ENCODE data around the gene TNF.
A peak's percentile ranks its signal among the peaks of the same experiment; 100 is the strongest.

Gene TNF

DNA sequence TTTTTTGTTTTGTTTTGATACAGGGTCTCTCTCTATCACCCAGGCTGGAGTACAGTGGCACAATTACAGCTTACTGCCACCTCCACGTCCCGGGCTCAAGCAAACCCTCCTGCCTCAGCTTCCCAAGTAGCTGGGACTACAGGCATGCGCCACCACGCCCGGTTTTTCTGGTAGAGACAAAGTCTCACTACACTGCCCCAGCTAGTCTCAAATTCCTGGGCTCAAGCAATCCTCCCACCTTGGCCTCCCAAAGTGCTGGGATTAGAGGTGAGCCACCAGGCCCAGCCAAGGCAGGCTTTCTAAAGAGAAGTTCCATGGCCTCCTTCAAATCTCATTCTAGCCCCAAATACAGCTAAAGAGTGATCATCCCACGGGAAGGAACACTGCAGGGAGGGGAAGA is 41.4 kb upstream of the TNF start:
- peaks cover 68 to 85% of the 10 kb centered on the region in 2 donors for H3K36me3 ChIP-seq (ENCODE audit: control insufficient read depth in 1 of 2, insufficient read depth in 2 of 2, low read length in 2 of 2)
- H3K27ac ChIP-seq (ENCODE audit: low read length) = no peak overlapping the region
- peaks cover 5 to 8% of the 10 kb centered on the region in 2 donors for H3K4me1 ChIP-seq (ENCODE audit: control insufficient read depth in 1 of 2, insufficient read depth in 2 of 2, low read length in 2 of 2)
- H3K4me3 ChIP-seq (ENCODE audit: low read depth in 1 of 2, low read length in 2 of 2) = no peak overlapping the region
- no peaks in the 10 kb centered on the region for H3K9me3 ChIP-seq (ENCODE audit: control insufficient read depth in 1 of 2, low read length in 2 of 2)
- no peaks in the 10 kb centered on the region for H3K27me3 ChIP-seq (ENCODE audit: low read depth, low read length)

DNA sequence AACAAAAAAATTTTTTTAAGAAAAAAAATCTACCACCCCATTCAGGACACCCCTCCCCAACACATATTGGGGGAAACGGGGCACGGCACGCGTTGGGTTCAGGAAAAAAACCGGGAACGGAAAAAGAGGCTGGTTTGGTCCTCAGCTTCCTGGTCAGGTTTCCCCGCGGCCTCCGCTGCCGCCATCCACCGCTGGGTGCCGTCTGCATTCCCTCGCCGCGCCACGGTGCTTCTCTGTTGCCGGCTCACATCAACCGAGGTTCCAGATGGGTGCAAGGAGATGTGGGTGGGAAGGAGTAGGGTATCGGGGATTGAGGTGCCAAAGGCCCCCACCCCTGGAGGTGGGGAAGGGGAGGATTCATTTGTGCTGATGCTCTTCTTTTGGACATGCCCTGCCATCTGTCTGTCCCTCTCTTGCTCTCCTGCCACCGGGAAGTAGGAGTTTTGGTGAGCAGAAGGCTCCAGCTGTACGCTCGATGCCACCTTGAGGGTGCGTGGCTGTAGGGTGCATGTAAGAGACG is 40.8 kb upstream of the TNF start:
- H3K9me3 ChIP-seq (ENCODE audit: control insufficient read depth in 1 of 2, low read length in 2 of 2) = no peaks in the 10 kb centered on the region
- peaks cover 74 to 89% of the 10 kb centered on the region in 2 donors for H3K36me3 ChIP-seq (ENCODE audit: control insufficient read depth in 1 of 2, insufficient read depth in 2 of 2, low read length in 2 of 2)
- H3K27me3 ChIP-seq (ENCODE audit: low read depth, low read length) = no peaks in the 10 kb centered on the region
- H3K27ac ChIP-seq (ENCODE audit: low read length) = no peak overlapping the region
- H3K4me3 ChIP-seq (ENCODE audit: low read depth in 1 of 2, low read length in 2 of 2) = no peak overlapping the region
- H3K4me1 ChIP-seq (ENCODE audit: control insufficient read depth in 1 of 2, insufficient read depth in 2 of 2, low read length in 2 of 2) = peaks cover 10 to 14% of the 10 kb centered on the region in 2 donors

DNA sequence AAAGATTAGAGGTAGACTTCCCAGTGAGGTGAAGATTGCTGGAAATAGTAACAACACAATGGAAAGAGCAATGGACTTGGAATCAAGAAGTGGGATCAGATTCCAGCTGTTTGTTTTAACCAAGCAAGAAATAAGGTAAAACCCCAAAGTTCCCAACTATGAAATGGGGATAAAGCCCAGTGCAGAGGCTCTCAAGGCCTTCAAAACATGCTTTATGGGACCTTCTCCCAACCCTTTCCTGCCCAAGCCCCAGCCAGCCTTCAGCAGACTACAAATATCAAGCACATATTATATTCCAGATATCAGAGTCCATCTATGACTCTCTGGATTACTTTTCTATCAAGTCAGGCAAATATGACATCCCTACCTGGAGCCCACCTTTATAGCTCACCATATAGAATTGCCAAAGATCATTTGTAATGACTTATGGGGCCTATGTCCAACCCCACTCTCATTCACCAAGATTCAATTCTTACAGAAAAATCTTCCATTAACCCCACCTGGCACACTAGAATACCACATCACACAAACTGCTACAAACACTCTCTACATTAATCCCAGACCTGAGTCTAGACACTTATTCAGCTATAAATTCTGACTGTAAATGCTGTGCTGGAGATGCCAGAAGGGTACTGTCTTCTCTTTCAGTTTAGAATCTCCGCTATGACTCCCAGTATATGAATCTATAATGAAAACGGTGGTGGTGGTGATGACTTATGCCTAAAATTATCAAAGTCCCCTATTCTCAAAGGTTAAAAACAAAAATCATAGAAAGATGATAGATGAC is 39.6 kb upstream of the TNF start:
- Histone ChIP-seq H3K4me1 (ENCODE audit: control insufficient read depth in 1 of 2, insufficient read depth in 2 of 2, low read length in 2 of 2) (peaks cover 20 to 25% of the 10 kb centered on the region in 2 donors), H3K9me3 (ENCODE audit: control insufficient read depth in 1 of 2, low read length in 2 of 2) (no peaks in the 10 kb centered on the region), H3K36me3 (ENCODE audit: control insufficient read depth in 1 of 2, insufficient read depth in 2 of 2, low read length in 2 of 2) (peaks cover 67 to 84% of the 10 kb centered on the region in 2 donors), H3K27ac (ENCODE audit: low read length) (no peak overlapping the region), H3K27me3 (ENCODE audit: low read depth, low read length) (no peaks in the 10 kb centered on the region), H3K4me3 (ENCODE audit: low read depth in 1 of 2, low read length in 2 of 2) (no peak overlapping the region)

DNA sequence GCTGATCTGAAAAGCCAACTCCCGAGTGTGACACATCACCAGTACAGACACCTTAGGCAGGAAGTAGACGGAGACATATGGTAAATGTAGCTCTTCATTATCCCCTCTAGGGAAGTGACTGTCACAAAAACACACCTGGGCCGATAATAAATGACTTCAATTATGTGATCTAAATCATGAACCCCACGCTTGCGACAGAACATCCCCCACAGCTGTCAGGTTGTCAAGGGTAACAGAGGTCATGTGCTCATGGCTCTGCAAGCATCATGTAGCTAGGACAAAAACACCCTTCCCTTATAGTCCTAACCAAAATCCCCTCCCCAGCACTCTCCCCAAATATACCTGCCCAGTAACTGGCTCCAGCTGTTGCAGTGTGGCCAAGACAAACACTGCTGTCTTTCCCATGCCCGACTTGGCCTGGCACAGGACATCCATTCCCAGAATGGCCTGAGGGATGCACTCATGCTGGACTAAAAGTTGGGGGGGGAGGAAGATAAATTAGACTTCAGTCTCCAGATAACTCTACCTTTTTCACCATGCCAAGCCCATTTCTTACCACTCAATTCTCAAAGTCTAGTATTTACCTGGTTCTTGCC is 36.5 kb upstream of the TNF start:
- Histone ChIP-seq H3K4me1 (ENCODE audit: control insufficient read depth in 1 of 2, insufficient read depth in 2 of 2, low read length in 2 of 2) (peaks cover 20 to 29% of the 10 kb centered on the region in 2 donors), H3K27ac (ENCODE audit: low read length) (peak overlapping the region; percentile 35), H3K36me3 (ENCODE audit: control insufficient read depth in 1 of 2, insufficient read depth in 2 of 2, low read length in 2 of 2) (peaks cover 49 to 61% of the 10 kb centered on the region in 2 donors), H3K4me3 (ENCODE audit: low read depth in 1 of 2, low read length in 2 of 2) (peak overlapping the region; percentile 88 to 99), H3K27me3 (ENCODE audit: low read depth, low read length) (no peaks in the 10 kb centered on the region), H3K9me3 (ENCODE audit: control insufficient read depth in 1 of 2, low read length in 2 of 2) (no peaks in the 10 kb centered on the region)

DNA sequence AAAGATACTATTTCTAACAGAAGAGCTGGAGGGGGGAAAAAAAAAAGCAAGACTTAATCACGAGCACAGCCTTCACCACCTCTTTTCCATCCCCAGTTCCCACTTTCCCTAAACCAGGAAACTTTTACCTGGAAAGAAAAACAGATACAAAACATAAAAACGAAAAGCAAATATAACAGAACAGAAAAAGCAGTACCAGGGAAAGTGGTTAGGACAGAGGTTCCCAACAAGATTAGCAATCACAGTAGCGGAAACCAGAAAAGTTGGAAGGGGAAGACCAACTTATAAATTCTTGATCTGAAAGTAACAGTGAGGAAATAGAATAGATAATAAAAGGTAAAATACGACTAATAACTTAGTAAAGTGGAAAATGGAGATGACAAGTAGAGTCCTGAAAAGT is 34.7 kb upstream of the TNF start:
- Histone ChIP-seq H3K27me3 (ENCODE audit: low read depth, low read length) (no peaks in the 10 kb centered on the region), H3K36me3 (ENCODE audit: control insufficient read depth in 1 of 2, insufficient read depth in 2 of 2, low read length in 2 of 2) (peaks cover 32 to 44% of the 10 kb centered on the region in 2 donors), H3K4me3 (ENCODE audit: low read depth in 1 of 2, low read length in 2 of 2) (peak overlapping the region; percentile 88 to 99), H3K4me1 (ENCODE audit: control insufficient read depth in 1 of 2, insufficient read depth in 2 of 2, low read length in 2 of 2) (peaks cover 20 to 29% of the 10 kb centered on the region in 2 donors), H3K27ac (ENCODE audit: low read length) (peak overlapping the region; percentile 100), H3K9me3 (ENCODE audit: control insufficient read depth in 1 of 2, low read length in 2 of 2) (no peaks in the 10 kb centered on the region)

DNA sequence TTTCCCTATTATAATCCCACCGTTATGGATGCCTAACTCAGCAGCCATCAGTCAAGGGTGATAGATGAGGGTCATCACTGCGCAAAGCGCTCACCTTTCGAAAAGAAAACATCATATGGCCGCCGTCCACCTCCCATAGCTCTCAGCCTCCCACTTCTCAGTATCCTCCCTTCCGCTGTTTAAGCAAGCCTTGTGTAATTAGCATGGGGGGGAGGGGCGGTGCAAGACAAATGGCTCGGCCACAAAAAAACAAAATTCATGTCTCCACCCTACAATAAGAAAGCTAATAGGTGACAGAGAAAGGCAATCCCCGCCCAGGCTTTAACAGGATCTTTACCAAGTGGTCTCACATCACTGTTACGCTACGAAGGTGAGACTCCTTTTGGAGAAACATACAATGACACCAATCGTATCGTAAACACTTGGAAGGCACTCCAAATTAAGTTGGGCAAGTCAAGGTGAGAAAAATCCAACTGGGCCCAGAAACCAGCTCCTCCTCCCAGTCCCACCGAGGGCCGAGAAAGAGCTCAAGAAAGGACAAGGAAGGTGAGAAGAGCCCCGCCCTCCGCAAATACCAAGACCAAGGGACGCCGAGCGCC is 34.2 kb upstream of the TNF start:
- peak overlapping the region; percentile 100 for H3K27ac ChIP-seq (ENCODE audit: low read length)
- no peaks in the 10 kb centered on the region for H3K9me3 ChIP-seq (ENCODE audit: control insufficient read depth in 1 of 2, low read length in 2 of 2)
- H3K4me3 ChIP-seq (ENCODE audit: low read depth in 1 of 2, low read length in 2 of 2) = peak overlapping the region; percentile 88 to 99
- H3K4me1 ChIP-seq (ENCODE audit: control insufficient read depth in 1 of 2, insufficient read depth in 2 of 2, low read length in 2 of 2) = peaks cover 20 to 29% of the 10 kb centered on the region in 2 donors
- no peaks in the 10 kb centered on the region for H3K27me3 ChIP-seq (ENCODE audit: low read depth, low read length)
- H3K36me3 ChIP-seq (ENCODE audit: control insufficient read depth in 1 of 2, insufficient read depth in 2 of 2, low read length in 2 of 2) = peaks cover 27 to 39% of the 10 kb centered on the region in 2 donors

DNA sequence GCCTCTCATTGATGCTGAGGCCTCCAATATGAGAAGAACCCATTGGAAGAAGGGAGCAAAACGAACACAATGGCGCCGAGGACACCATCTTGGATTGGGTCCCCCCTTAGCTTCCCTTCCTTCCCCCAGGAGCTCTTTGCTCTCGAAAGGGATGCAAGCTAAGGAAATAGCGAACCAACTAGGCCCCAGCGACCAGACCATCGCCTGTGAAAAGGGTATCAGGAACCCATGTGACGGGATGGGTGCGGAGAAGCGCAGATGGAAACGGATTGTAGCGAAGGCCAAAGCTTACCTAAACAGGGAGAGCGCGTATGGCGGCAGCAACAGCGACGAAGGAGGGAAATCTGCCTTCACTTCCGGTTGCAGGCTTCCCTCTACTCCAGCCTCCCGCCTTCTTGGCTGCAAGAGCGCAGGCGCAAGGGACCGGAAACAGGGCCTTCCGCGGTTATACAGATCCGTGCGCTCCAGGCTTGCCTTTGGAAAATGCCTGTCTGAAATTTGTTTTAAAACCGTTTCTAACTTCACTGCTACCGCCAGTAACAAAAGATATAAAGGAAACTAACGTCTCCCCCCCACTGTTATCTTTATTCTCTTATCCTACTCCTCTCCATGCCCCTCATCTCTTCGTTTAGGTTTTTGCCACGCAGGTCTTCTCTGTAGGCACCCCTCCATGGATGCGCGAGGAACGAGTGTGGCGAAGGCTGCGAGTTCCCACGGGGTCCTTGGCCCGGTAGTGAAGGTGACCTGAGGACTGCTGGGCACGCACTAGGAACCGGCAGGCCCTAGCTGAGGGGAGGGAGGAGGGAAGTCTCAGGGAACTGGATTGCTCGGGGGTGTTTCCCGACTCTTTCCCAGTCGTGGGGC is 33.5 kb upstream of the TNF start, which contains the start of gene DDX39B:
DDX39B (minus strand) TSS at position 346 of the 864 bp plus-strand sequence. CDS start 1,471 bp downstream, outside the sequence.
- H3K4me1 ChIP-seq (ENCODE audit: control insufficient read depth in 1 of 2, insufficient read depth in 2 of 2, low read length in 2 of 2) = peaks cover 25 to 30% of the 10 kb centered on the region in 2 donors
- peak within 1 kb of the TSS; percentile 88 to 99 for H3K4me3 ChIP-seq (ENCODE audit: low read depth in 1 of 2, low read length in 2 of 2)
- H3K27me3 ChIP-seq (ENCODE audit: low read depth, low read length) = no peaks in the 10 kb centered on the region
- H3K9me3 ChIP-seq (ENCODE audit: control insufficient read depth in 1 of 2, low read length in 2 of 2) = no peaks in the 10 kb centered on the region
- H3K27ac ChIP-seq (ENCODE audit: low read length) = peak within 1 kb of the TSS; percentile 100
- H3K36me3 ChIP-seq (ENCODE audit: control insufficient read depth in 1 of 2, insufficient read depth in 2 of 2, low read length in 2 of 2) = peaks cover 21 to 31% of the 10 kb centered on the region in 2 donors

DNA sequence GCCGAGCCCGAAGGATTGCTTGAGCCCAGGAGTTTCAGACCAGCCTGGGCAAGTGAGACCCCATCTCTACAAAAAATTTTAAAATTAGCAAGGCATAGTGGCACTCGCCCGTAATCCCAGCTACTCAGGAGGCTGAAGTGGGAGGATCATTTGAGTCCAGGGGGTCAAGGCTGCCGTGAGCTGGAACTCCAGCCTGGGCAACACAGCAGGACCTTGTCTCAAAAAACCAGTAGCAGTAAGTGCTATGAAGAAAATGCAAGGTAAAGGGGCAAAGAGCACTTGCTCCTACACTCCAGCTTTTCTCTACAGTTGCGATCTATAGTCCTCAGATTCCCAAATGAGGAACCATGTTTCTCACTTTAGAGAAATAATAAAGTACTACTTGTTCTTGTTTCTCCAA is 31.7 kb upstream of the TNF start:
- peaks cover 24 to 39% of the 10 kb centered on the region in 2 donors for H3K4me1 ChIP-seq (ENCODE audit: control insufficient read depth in 1 of 2, insufficient read depth in 2 of 2, low read length in 2 of 2)
- no peaks in the 10 kb centered on the region for H3K27me3 ChIP-seq (ENCODE audit: low read depth, low read length)
- no peak overlapping the region for H3K4me3 ChIP-seq (ENCODE audit: low read depth in 1 of 2, low read length in 2 of 2)
- H3K36me3 ChIP-seq (ENCODE audit: control insufficient read depth in 1 of 2, insufficient read depth in 2 of 2, low read length in 2 of 2) = peaks cover 13 to 20% of the 10 kb centered on the region in 2 donors
- H3K9me3 ChIP-seq (ENCODE audit: control insufficient read depth in 1 of 2, low read length in 2 of 2) = no peaks in the 10 kb centered on the region
- no peak overlapping the region for H3K27ac ChIP-seq (ENCODE audit: low read length)

DNA sequence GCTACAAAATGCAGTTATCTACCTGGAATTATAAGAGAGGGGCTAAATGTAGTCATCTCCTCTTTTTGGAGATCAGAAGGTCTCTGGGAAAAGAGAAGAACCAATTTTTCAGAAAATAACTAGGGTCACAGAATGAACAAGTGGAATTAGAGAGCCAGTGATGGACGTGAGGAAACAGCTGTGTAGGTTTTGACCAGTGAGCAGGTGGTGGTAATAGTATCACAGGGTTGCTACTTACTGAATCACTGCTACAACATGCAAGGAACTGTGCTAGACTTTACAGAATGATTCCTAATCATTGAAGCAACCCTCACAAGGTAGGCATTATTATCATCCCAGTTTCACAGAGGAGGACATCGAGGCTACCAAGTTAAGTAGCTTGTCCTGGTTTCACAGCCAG is 30.7 kb upstream of the TNF start:
- H3K27me3 ChIP-seq (ENCODE audit: low read depth, low read length) = no peaks in the 10 kb centered on the region
- peaks cover 13 to 33% of the 10 kb centered on the region in 2 donors for H3K4me1 ChIP-seq (ENCODE audit: control insufficient read depth in 1 of 2, insufficient read depth in 2 of 2, low read length in 2 of 2)

DNA sequence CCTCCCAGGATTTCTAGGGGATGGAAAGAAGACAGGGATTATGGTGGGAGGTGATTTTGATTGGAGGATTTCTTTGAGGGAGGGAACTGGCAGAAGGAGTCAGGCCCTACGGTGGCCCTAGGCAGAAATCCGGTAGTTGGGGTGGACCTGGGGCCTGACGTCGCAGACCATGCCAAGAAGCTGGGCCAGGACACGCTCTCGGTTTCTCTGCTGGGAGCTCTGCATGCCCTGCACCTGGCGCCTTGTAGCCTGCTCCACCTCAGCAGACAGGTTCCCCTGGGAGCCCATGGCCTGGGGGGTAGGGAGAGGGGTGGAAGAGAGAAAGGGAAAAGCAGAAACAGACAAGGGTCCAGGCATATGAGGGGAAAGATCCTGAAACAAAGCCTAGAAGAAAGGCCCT is 30.1 kb upstream of the TNF start:
- no peak overlapping the region for H3K27ac ChIP-seq (ENCODE audit: low read length)
- no peaks in the 10 kb centered on the region for H3K27me3 ChIP-seq (ENCODE audit: low read depth, low read length)
- no peak overlapping the region for H3K4me3 ChIP-seq (ENCODE audit: low read depth in 1 of 2, low read length in 2 of 2)
- peaks cover 4 to 17% of the 10 kb centered on the region in 2 donors for H3K36me3 ChIP-seq (ENCODE audit: control insufficient read depth in 1 of 2, insufficient read depth in 2 of 2, low read length in 2 of 2)
- no peaks in the 10 kb centered on the region for H3K9me3 ChIP-seq (ENCODE audit: control insufficient read depth in 1 of 2, low read length in 2 of 2)
- peaks cover 7 to 27% of the 10 kb centered on the region in 2 donors for H3K4me1 ChIP-seq (ENCODE audit: control insufficient read depth in 1 of 2, insufficient read depth in 2 of 2, low read length in 2 of 2)

More for the DNA sequence above, 30.7 kb upstream of the TNF start:
- H3K9me3 ChIP-seq (ENCODE audit: control insufficient read depth in 1 of 2, low read length in 2 of 2) = no peaks in the 10 kb centered on the region
- H3K4me3 ChIP-seq (ENCODE audit: low read depth in 1 of 2, low read length in 2 of 2) = no peak overlapping the region
- peaks cover 6 to 20% of the 10 kb centered on the region in 2 donors for H3K36me3 ChIP-seq (ENCODE audit: control insufficient read depth in 1 of 2, insufficient read depth in 2 of 2, low read length in 2 of 2)
- H3K27ac ChIP-seq (ENCODE audit: low read length) = no peak overlapping the region
